Measurements from ENCODE around the gene PPARA. TPM values are rescaled to one million over a fixed set of nuclear protein-coding genes. Genes with fewer than 3 reads are reported as not detected.

The PPARA gene
- total RNA-seq, 1 experiment from 2014 or later, result 7.7 TPM

- H3K4me2 ChIP-seq (ENCODE audit: low read length), result no peak overlapping the region
- no peak overlapping the region for H2AFZ ChIP-seq (ENCODE audit: low read length)
- BruUV-seq (replicated peaks), result no TSS peak
- no peaks in the 10 kb centered on the region for H3K79me2 ChIP-seq (ENCODE audit: low read length)
- ChIA-PET POLR2A (ENCODE audit: unreplicated experiment) (no interaction called here), CTCF (no interaction called here)
- H3K27ac ChIP-seq (ENCODE audit: low read length), result no peak overlapping the region
- ATAC-seq (no peak), DNase-seq (no peak)
- H3K4me3 ChIP-seq (ENCODE audit: low read length), result no peak overlapping the region
- H4K20me1 ChIP-seq (ENCODE audit: low read length), result no peaks in the 10 kb centered on the region
- H3K27me3 ChIP-seq (ENCODE audit: low read length), result no peaks in the 10 kb centered on the region
- no peaks in the 10 kb centered on the region for H3F3A ChIP-seq (ENCODE audit: low read length, unreplicated experiment)
- intact Hi-C loops (cut with micrococcal nuclease), result no loop called here
- H3K4me1 ChIP-seq (ENCODE audit: insufficient read depth, low read length), result peaks cover under 1% of the 10 kb centered on the region; the same call in 1 of the 2 replicates
- H3K9me3 ChIP-seq (ENCODE audit: low read length), result no peaks in the 10 kb centered on the region
- H3K9ac ChIP-seq (ENCODE audit: low read length), result no peak overlapping the region
- TF ChIP-seq EZH2 (IDR thresholded peaks at IDR 0.05; ENCODE audit: low read length, unreplicated experiment) (no peak), CTCF (conservative IDR thresholded peaks at IDR 0.05; ENCODE audit: low read depth, low read length) (no peak), EZH2phosphoT487 (IDR thresholded peaks at IDR 0.05; ENCODE audit: borderline replicate concordance, low read length) (no peak)
- no peaks in the 10 kb centered on the region for H3K9me2 ChIP-seq (replicated peaks; ENCODE audit: low read length)
- no peaks in the 10 kb centered on the region for H3K36me3 ChIP-seq (ENCODE audit: low read depth, low read length)
Observed at GRCh38 chr22:46165977-46166376, 15.7 kb downstream of the PPARA start.

GRCh38 chr22:46169628-46170027 lies 19.3 kb downstream of the PPARA start:
- intact Hi-C loops (cut with micrococcal nuclease), result no loop called here
- no peak overlapping the region for H3K9ac ChIP-seq (ENCODE audit: low read length)
- ChIA-PET CTCF (no interaction called here), POLR2A (ENCODE audit: unreplicated experiment) (no interaction called here)
- H3F3A ChIP-seq (ENCODE audit: low read length, unreplicated experiment), result no peaks in the 10 kb centered on the region
- TF ChIP-seq CTCF (conservative IDR thresholded peaks at IDR 0.05; ENCODE audit: low read depth, low read length) (no peak), EZH2phosphoT487 (IDR thresholded peaks at IDR 0.05; ENCODE audit: borderline replicate concordance, low read length) (no peak), EZH2 (IDR thresholded peaks at IDR 0.05; ENCODE audit: low read length, unreplicated experiment) (no peak)
- no peaks in the 10 kb centered on the region for H3K79me2 ChIP-seq (ENCODE audit: low read length)
- DNase-seq, result peak; percentile 8
- H3K36me3 ChIP-seq (ENCODE audit: low read depth, low read length), result no peaks in the 10 kb centered on the region
- H3K27me3 ChIP-seq (ENCODE audit: low read length), result no peaks in the 10 kb centered on the region
- H3K4me2 ChIP-seq (ENCODE audit: low read length), result no peak overlapping the region
- H3K4me3 ChIP-seq (ENCODE audit: low read length), result no peak overlapping the region
- no peaks in the 10 kb centered on the region for H4K20me1 ChIP-seq (ENCODE audit: low read length)
- no peak overlapping the region for H2AFZ ChIP-seq (ENCODE audit: low read length)
- no peak for ATAC-seq
- no peaks in the 10 kb centered on the region for H3K9me2 ChIP-seq (replicated peaks; ENCODE audit: low read length)
- no TSS peak for BruUV-seq (replicated peaks)
- H3K27ac ChIP-seq (ENCODE audit: low read length), result no peak overlapping the region
- peaks cover 24% of the 10 kb centered on the region for H3K4me1 ChIP-seq (ENCODE audit: insufficient read depth, low read length)
- no peaks in the 10 kb centered on the region for H3K9me3 ChIP-seq (ENCODE audit: low read length)

GRCh38 chr22:46171940-46172339 lies 21.6 kb downstream of the PPARA start:
- intact Hi-C loops (cut with micrococcal nuclease), result no loop called here
- no peaks in the 10 kb centered on the region for H3K79me2 ChIP-seq (ENCODE audit: low read length)
- BruUV-seq (replicated peaks), result no TSS peak
- H3K9me3 ChIP-seq (ENCODE audit: low read length), result no peaks in the 10 kb centered on the region
- DNase-seq (peak; percentile 86), ATAC-seq (peak; percentile 72)
- TF ChIP-seq EZH2phosphoT487 (IDR thresholded peaks at IDR 0.05; ENCODE audit: borderline replicate concordance, low read length) (no peak), CTCF (conservative IDR thresholded peaks at IDR 0.05; ENCODE audit: low read depth, low read length) (no peak), EZH2 (IDR thresholded peaks at IDR 0.05; ENCODE audit: low read length, unreplicated experiment) (no peak)
- CTCF ChIA-PET, result no interaction called here
- no peaks in the 10 kb centered on the region for H3K27me3 ChIP-seq (ENCODE audit: low read length)
- H3F3A ChIP-seq (ENCODE audit: low read length, unreplicated experiment), result no peaks in the 10 kb centered on the region
- peak overlapping the region; percentile 94 for H3K27ac ChIP-seq (ENCODE audit: low read length)
- H4K20me1 ChIP-seq (ENCODE audit: low read length), result no peaks in the 10 kb centered on the region
- peak overlapping the region; percentile 19 for H3K4me2 ChIP-seq (ENCODE audit: low read length)
- H3K9me2 ChIP-seq (replicated peaks; ENCODE audit: low read length), result no peaks in the 10 kb centered on the region
- peaks cover 33% of the 10 kb centered on the region for H3K4me1 ChIP-seq (ENCODE audit: insufficient read depth, low read length)
- H3K36me3 ChIP-seq (ENCODE audit: low read depth, low read length), result no peaks in the 10 kb centered on the region
- POLR2A ChIA-PET (ENCODE audit: unreplicated experiment), result interaction anchor here (0.6 kb wide), 2 partner anchors 60 to 62 kb away, joined by 5 read pairs; no protein-coding TSS in a partner anchor
- no peak overlapping the region for H3K4me3 ChIP-seq (ENCODE audit: low read length)
- H3K9ac ChIP-seq (ENCODE audit: low read length), result peak overlapping the region; percentile 80
- no peak overlapping the region for H2AFZ ChIP-seq (ENCODE audit: low read length)
